ENCODE results near the gene DDX47.
"Not testable (repeated sequence)": the region's sequence is repeated elsewhere in the genome, so short reads cannot be mapped to it uniquely, and the experiment has no call there.

DDX47 gene

DNA sequence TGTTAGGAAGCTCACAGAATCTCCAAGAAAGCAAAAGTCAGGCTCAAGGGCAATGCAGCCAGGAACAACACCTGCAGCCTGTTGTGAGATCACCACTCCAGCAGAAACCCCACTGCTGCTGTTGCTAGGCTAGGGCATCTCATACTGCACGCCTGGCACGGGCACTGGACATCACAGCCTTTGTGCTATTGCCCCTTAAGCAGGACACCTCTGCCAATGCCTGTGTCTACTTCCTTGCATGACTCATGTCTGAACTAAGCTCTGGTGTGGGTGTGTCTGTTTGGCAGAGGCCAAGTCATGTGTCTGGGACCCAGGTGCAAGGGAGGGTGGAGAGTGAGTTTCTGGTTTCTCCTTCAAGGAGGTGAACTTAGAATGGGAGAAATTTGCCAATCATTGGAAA, 10.0 kb upstream of the DDX47 start:
- peak; percentile 61 for DNase-seq (ENCODE audit: low spot score)
- TF ChIP-seq, protein P1, sequence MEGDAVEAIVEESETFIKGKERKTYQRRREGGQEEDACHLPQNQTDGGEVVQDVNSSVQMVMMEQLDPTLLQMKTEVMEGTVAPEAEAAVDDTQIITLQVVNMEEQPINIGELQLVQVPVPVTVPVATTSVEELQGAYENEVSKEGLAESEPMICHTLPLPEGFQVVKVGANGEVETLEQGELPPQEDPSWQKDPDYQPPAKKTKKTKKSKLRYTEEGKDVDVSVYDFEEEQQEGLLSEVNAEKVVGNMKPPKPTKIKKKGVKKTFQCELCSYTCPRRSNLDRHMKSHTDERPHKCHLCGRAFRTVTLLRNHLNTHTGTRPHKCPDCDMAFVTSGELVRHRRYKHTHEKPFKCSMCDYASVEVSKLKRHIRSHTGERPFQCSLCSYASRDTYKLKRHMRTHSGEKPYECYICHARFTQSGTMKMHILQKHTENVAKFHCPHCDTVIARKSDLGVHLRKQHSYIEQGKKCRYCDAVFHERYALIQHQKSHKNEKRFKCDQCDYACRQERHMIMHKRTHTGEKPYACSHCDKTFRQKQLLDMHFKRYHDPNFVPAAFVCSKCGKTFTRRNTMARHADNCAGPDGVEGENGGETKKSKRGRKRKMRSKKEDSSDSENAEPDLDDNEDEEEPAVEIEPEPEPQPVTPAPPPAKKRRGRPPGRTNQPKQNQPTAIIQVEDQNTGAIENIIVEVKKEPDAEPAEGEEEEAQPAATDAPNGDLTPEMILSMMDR (IDR thresholded peaks at IDR 0.05; ENCODE audit: borderline replicate concordance, control extremely low read depth, extremely low read depth, insufficient read depth, missing control alignments), result no peak
- in situ Hi-C loops (cut with MboI; ENCODE audit: low sequenced_read_pairs, unreplicated experiment), result no loop called here

DNA sequence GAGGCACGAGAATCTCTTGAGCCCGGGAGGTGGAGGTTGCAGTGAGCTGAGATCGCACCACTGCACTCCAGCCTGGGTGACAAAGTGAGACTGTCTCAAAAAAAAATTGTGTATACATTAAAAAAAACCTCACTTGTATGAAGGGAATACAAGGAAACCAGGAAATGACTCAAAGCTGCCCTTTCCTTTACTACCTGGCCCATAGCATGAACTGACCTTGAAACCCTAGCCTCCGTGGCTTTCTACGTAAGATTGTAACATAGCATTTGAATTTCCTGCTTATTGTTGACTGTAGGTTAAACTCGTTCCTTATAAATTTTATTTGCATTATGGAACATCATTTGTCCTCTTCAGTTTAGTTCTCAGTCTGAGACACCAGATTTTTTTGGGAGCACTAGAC, 9.1 kb upstream of the DDX47 start:
- TF ChIP-seq, protein P1 (IDR thresholded peaks at IDR 0.05; ENCODE audit: borderline replicate concordance, control extremely low read depth, extremely low read depth, insufficient read depth, missing control alignments), result no peak
- no peak for DNase-seq (ENCODE audit: low spot score)
- in situ Hi-C loops (cut with MboI; ENCODE audit: low sequenced_read_pairs, unreplicated experiment), result no loop called here

DNA sequence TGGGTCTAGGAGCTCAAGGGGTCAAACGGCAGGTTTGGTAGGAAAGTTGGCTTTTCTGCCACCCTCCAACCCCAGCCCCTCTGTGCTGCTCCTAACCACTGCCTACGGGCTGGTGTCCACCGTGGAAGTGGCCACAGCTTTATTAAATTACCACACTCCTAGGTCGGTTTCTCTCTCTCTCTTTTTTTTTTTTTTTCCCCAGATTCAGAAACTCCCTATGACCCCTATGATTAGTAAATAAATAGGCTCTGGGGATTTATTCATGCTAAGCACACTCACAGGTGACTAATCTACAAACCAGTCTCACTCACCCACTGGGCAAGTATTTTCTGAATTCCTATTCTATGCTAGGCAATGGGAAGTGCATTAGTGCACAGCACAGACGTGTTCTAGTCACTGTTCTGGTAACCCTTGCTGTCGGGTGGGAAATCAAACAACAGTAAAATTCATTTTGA, 8.7 kb upstream of the DDX47 start:
- TF ChIP-seq, protein P1 (IDR thresholded peaks at IDR 0.05; ENCODE audit: borderline replicate concordance, control extremely low read depth, extremely low read depth, insufficient read depth, missing control alignments), result no peak
- in situ Hi-C loops (cut with MboI; ENCODE audit: low sequenced_read_pairs, unreplicated experiment), result no loop called here
- DNase-seq (ENCODE audit: low spot score), result no peak

DNA sequence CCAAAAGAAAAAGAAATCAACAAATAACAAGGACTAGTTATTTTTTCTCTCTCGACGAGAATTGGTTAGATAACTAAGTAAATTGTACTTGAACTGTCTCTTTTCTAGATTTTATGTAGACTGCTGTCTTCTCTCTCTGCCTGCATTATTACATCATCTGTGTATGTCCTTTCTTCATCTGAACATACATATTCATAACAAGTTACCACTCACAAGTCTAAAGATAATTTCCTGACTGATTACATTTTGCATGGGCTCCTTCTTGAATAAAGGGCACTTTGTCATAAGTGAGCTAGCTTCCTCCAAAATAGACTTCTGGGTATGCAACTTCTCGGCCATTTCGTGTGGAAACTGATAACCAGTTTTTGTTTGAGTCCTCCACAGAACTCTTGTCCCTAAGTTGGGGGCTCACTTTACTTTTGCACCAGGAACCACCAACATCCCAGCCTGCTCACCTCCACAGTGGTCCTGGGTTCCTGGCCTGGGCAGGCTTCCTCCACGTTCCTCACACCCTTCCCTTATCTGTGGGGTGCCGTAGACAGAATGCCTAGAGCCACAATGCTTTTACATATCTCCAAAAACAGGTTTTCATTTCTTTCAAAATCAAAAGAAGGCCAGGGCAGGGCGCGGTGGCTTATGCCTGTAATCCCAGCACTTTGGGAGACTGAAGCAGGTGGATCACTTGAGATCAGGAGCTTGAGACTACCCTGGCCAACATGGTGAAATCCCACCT, 6.2 kb upstream of the DDX47 start:
- no peak for DNase-seq (ENCODE audit: low spot score)
- TF ChIP-seq, protein P1 (IDR thresholded peaks at IDR 0.05; ENCODE audit: borderline replicate concordance, control extremely low read depth, extremely low read depth, insufficient read depth, missing control alignments), result no peak
- in situ Hi-C loops (cut with MboI; ENCODE audit: low sequenced_read_pairs, unreplicated experiment), result no loop called here

DNA sequence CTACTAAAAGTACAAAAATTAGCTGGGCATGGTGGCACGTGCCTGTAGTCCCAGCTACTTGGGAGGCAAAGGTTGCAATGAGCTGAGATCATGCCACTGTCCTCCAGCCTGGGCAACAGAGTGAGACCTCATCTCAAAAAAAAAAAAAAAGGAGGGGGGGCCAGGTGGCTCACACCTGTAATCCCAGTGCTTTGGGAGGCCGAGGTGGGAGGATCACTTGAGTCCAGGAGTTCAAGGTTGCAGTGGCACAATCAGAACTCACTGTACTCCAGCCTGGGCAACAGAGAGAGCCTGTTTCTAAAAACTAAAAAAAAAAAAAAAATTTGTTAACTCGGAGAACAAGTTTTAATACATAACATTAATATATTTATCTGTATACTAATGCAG, 5.6 kb upstream of the DDX47 start:
- DNase-seq (ENCODE audit: low spot score); in situ Hi-C loops (cut with MboI; ENCODE audit: low sequenced_read_pairs, unreplicated experiment): not testable (repeated sequence)

- in situ Hi-C loops (cut with MboI; ENCODE audit: low sequenced_read_pairs, unreplicated experiment), result no loop called here
- TF ChIP-seq, protein P1 (IDR thresholded peaks at IDR 0.05; ENCODE audit: borderline replicate concordance, control extremely low read depth, extremely low read depth, insufficient read depth, missing control alignments), result no peak
- DNase-seq (ENCODE audit: low spot score), result peak; percentile 49
Measured at GRCh38 chr12:12807970-12808702, 5.0 kb upstream of the DDX47 start.

DNA sequence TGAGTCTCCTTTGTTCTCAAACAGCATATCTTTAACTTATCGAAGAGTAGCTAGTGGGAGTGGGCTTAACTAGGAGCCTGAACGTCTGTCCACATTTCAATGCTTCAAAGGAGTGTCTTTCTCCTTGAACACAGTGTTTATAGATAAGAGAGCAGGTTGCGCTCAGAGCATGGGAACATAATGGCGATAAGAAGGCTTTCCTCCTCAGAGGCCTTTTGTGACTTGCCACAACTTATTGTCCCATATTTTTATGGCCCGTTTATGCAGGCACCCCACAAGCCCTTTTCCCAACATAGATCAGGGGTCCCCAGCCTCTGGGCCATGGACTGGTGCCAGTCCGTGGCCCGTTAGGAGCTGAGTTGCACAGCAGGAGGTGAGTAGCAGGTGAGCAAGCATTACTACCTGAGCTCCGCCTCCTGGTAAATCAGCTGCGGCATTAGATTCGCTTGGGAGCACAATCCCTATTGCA, 2.6 kb upstream of the DDX47 start:
- no peak for DNase-seq (ENCODE audit: low spot score)
- in situ Hi-C loops (cut with MboI; ENCODE audit: low sequenced_read_pairs, unreplicated experiment), result no loop called here
- TF ChIP-seq, protein P1 (IDR thresholded peaks at IDR 0.05; ENCODE audit: borderline replicate concordance, control extremely low read depth, extremely low read depth, insufficient read depth, missing control alignments), result no peak

Data from GM13976 (cell line).